M059J (cell line): Measurements from ENCODE around the gene FAM170B. TPM values are rescaled to one million over a fixed set of nuclear protein-coding genes. Genes with fewer than 3 reads are reported as not detected.
A peak's percentile ranks its signal among the peaks of the same experiment; 100 is the strongest.

Experiments used
- DNase-seq: peaks from one replicate; pipeline ENCODE4 v3.0.0-alpha.2; 2012; ENCODE audit warnings: low read depth
- total RNA-seq: library from RNA; depleted of rRNA; stranded (reverse); fragments of >200 nt; shearing (Covaris generic); gene quantifications from 2 replicates; pipeline ENCODE4 v1.2.3, GENCODE V29; 2014

The FAM170B gene
- total RNA-seq, 1 experiment from 2014 or later, result not detected

DNA sequence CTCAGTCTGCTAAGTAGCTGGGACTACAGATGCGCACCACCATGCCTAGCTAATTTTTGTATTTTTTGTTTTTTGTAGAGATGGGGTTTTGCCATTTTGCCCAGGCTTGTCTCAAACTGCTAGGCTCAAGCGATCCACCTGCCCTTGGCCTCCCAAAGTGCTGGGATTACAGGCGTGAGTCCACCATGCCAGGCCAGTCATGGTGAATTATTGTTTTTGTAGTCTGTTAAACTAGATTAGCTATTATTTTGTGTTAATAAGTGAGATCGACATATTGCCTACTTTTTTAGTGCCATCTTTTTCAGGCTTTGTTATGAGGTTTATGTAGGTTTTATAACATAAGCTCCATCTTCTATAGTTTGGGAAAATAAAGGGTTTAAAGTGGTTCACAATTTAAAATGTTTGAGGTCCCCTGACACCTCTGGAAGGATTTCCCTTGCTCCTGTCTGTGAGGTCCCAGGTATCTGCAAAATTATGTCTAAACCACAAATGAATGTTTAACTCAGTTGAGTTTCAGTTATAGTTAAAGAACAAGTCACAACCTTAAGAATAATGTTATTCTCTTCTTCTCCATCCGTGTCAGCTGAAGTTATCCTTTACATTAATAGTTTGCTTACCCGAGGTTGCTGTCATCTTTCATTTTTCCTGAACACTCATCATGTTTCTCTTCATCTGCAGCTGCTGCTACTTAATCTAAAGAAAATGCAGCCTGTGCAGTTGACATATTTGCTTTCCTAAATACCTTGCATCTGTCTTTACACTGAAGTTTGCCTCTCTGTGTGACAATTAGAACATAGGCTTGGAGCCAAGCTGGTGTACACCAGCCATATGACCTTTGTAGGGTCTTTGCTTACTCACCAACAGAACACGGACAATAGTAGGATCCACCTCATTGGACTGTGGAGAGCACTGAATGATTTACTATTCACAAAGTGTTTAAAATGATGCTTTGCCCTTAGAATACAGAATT is 9.6 kb downstream of the FAM170B start:
- no peak for DNase-seq

DNA sequence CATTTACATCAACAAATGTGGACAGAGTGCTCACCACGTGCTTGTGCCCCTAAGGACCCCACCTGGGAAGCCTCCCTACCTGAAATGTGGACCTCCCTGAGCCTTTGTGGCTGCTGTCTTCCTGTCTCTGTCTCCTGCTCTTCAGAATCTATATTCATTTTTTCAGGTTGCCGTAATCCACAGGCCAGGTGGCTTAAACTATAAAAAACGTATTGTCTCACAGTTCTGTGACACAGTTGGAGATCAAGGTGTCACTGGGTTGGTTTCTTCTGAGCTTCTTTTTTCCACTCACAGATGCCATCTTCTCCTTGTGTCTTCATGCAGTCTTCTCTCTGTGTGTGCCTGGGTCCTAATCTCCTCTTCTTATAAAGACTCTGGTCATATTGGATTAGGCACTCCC is 12.9 kb downstream of the FAM170B start:
- no peak for DNase-seq

DNA sequence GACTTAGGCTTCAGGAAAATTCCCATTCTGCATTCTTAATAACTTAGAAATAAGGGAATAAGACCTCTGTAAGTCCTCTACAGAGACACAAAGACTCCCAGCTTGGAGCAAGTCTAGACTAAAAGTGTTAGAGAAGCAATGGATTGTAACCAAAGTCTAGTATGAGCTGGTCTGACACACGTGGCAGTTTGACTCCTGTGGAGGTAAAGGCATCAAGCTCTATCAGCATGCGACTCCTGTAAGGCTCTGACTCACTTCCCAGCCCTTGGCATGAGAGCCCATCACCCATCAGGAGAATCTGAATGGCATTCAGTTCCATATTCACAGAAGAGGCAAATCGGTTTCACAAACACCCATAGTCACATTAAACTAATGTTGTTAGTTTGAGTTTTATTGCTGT is 14.1 kb downstream of the FAM170B start:
- DNase-seq, result peak; percentile 42

DNA sequence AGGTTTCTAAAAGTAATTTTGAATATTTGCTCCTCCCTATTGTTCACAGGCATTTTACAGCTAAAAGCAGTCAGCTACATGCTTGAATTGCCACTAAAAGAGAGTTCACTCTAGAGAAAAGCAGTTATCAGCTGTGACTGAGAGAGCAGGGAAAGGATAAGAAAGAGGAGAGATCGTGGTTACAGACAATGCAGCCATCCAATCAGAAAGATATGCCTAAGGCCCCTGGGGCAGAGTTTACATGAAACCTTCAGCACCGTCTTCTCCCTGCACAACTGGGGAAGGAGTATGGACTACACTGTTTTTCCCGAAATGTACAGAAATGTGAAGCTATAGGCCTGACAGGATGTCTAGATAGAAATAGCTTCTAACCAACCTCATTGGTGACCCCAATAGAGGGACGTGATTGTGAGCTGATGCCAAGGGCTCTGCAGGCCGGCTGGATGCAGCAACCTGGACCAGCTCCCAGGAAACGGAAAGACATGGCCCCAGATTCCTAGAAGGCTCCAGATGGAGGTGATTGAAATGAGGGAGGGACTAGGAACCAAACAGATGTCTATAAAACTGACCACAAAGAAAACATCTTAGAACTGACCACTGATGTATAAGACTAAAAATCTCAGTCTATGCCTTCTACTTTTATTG is 15.3 kb downstream of the FAM170B start:
- DNase-seq, result no peak

DNA sequence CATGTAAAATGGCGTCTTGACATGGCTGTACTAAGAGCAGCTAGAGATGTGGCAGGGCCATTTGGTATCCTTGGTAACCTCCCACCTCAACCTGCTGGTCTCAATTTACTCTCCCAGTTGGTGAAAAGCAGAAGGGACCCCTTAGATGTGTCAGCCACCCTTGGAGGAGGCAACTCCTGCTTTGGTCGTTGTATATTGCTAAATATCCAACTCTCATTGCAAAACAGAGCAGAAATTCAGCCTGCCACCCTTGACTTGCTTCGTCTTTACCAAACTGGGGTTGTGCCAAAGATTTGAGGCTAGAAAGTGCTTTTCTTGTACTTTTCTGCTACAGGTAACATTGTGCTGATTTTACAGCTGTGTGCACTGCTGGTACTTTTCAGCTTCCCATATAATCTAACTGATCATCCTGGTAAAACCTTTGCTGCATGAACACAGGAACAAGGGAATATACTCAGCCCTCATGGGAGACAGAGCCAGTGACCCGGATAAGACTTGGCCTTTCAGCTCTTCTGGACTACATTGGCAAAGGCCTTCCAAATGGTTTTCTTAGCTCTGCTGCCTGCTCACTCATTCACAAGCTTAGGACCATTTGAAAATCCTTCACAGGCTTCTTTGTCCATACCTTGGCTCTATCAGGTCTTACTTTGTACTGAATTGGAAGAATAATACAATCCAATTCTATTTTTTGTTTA is 16.3 kb downstream of the FAM170B start:
- no peak for DNase-seq

DNA sequence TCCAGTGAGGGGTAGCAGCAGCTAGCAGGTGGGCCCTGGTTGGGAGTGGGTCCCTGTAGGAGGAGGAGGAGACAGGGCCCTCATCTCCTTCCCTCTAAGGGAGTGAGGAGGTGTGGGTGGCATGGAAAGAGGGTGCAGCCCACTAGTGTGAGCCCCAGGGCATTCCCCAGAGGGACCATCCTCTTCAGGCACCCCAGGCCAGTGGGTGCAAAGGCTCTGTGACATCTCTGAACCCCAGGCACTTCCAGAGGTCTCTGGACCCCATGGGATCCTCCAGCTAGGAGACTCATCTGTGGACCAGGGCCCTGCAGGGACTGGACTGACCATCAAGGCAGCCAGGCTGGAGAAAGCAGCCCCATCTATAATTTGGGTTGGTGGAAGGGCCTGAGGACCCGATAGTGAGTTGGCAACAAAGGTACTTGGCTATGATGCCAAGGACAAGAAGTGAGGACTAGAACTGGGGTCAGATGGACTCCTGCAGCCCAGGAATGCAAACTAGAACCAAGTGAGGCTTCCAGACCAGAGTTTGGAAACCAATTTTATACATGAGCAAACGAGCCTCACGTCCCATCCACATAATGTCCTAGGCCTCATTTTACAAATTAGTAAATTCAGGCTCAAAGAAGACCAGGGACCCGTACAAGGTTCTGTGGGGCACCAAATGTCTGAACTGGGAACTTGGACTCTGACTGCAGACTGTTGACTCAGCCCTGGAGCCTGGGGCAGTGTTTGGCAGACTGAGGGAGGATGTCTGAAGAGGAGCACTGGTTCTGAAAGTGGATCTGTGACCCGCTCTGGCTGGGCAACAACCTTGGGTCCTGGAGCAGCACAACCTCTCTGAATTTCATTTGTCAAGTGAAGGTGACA is 17.1 kb downstream of the FAM170B start:
- no peak for DNase-seq

DNA sequence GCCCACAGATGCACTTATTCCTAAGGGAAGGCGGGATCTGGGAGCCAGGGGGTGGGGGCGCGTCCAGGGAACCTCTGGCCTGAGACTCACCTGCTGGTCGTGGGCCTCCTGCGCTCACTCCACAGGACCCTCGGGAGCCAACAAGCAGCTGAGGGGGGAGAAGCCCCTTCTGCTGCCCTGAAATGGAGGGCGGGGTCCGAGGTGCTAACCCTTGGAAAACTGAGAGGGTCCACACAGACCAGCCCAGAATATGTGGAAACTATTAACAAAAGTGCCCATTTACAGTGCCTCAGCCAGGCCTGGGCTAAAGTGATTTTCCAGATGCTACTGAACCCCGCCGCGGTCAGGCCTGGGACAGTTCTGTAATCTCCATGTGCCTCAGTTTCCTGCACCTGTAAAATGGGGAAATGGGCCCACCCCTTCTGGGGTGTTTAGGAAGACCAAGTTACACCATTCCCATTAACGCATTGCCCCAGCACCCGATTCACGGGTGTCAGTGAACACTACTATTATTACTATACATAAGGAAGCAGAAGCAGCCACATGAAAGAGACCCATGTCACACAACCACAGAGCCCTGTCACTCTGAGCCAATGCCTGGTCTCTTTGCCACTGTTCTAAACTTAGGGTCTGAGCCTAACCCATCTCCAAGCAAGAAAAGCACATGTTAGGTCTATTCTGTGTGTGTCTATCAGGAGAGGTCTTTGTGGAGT is 17.9 kb downstream of the FAM170B start:
- no peak for DNase-seq

DNA sequence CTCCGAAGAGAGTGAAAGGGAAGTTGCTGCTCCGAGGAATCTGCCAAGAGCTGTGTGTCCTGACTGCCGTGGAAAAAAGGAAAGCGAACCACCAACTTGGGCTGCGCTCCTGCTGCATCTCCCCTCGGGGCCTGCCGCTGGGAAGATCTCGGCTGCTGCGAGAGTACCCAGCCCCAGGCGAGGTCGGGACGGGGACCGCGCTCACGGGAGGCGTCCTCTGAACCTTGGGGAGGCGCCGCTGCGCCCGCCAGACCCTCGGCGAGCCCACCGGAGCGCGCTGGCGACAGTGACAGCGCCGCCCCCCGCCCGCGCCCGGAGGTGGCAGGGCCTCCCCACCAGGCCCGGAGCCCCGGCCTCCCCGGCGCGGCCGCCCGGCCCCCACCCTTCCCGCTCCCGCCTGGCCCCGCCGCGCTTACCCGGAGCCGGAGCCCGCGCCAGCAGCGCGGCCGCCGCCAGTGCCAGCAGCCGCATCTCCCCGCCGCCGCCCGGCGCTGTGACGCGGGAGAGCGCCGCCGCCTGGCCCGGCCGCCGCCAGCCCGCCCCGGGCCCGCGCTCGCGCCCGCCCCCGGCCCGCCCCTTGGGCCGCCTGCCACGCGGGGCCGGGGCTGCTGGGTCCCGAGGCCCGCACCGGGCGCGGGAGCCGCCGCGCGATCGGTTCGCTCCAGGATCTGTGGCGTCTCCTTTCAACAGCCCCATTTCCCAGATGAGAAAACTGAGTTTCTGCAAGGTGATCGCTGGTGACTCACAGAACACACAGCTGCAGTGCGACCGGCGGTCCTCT is 18.6 kb downstream of the FAM170B start, which contains the start of gene VSTM4:
Gene VSTM4 (minus strand): TSS at position 508 of the 781 bp plus-strand sequence. CDS start 37 bp downstream, at position 471.
- DNase-seq, result no peak

DNA sequence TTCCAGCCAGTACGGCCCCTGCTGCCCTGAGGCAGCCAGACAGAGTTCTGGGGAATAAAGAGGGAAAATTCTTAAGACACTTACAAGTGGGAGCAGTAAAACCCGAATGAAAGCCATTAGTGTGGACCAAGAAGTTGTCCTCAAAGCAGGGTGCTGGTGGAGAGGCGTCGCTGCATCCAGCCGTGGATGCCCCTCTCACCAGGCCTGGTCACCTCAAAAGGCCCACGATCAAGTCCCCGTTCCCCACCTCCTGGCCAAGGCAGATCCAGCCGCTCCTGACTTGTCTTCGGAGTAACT is 19.2 kb downstream of the FAM170B start:
- DNase-seq, result no peak

DNA sequence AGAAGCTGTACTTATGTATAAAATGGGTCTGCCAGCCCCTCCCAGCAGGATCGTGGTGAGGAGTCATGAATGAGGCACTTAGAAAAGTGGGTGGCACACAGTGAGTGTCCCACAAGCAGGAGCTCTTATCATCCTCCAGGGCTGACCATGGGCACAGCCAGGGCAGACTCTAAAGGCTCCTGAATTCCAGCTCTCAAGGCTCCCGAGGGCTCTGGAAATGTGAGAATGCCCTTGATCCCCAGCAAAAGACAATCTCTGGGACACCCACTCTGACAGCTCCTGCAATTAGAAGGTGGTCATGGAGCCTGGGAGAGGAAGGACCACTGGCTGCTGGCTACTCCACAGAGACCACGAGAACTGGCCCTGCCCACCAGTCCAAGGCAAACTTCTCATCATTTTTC is 20.1 kb downstream of the FAM170B start:
- DNase-seq, result peak; percentile 5

DNA sequence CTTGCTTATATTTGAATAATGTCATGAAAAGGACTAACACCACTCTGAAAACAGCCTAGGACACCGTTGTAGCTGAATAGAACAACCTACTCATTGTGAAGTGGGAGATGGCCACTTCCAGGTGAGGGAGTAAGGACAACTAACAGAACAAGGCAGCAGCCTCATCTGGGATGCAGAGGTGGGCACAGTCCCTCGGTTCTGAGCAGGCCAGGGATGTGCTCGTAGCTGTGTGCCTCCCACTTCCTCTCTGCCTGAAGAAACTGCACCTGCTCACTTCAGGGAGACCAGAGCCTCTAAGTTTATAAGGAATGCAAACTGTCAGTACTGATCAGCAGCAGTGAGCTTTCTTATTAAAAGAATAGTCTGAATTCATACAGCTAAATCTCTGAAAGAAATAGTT is 21.0 kb downstream of the FAM170B start:
- DNase-seq, result no peak

DNA sequence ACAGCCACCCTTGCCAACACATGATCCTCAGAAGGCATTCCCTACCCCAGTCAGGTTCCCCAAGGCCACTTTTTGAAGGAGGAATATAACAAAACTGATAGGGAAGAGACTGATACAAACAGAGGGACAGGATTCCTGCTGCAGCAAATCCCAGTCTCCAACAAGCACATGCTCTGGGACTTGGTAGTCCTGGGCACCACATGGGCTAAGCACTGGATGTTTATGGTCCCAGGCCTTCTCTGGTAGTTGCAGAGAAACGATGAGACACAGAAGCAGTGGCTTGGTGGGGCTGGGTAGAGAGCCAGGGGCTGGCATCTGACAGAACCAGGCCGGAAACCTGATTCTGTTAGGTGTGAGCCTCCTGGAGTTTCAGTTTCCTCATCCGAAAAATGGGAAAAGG is 21.7 kb downstream of the FAM170B start:
- DNase-seq, result no peak

DNA sequence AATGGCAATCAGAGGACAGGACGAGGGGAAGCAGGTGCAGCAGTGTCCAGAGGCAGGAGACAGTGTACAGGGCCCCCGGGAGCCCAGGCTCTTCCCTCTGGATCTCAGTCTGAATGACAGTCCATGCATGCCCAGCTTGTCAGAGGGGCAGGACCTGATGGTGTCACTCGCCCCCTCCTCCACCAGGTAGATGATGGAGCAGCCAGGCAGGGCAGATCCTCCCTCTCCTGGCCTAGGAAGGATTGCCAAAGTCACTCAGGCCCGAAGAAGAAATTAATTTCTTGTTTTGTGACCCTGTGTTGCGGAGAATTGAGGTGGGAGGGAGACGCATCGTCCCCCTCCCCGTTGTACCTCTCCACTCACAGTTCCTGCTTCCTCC is 22.5 kb downstream of the FAM170B start:
- no peak for DNase-seq

DNA sequence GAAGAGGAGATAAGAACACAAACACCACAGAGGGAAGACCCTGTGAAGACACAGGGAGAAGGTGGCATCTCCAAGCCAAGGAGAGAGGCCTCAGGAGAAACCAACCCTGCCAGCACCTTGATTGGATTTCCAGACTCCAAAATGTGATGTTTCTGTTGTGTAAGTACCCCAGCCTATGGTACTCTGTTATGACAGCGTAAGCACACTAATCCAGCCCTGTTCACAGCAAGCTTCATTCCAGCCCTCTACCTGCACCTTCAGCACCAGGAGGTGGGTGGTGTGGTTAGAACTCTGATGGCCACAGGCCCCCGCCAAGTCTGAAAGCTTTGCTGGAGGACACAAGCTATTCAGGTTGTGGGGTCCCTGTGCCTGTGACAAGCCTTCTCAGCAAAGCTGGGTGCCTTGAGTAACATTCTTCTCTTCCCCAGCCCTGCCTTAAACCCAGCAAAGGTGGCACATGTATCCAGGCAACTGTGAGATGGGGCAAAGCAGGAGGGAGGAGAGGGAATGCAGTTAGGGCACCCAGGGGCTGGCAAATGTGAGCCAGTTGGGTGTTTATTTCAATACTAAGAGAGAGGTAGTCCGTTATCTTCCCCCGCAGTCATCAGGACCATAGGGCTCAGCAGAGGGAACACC is 23.0 kb downstream of the FAM170B start:
- no peak for DNase-seq

DNA sequence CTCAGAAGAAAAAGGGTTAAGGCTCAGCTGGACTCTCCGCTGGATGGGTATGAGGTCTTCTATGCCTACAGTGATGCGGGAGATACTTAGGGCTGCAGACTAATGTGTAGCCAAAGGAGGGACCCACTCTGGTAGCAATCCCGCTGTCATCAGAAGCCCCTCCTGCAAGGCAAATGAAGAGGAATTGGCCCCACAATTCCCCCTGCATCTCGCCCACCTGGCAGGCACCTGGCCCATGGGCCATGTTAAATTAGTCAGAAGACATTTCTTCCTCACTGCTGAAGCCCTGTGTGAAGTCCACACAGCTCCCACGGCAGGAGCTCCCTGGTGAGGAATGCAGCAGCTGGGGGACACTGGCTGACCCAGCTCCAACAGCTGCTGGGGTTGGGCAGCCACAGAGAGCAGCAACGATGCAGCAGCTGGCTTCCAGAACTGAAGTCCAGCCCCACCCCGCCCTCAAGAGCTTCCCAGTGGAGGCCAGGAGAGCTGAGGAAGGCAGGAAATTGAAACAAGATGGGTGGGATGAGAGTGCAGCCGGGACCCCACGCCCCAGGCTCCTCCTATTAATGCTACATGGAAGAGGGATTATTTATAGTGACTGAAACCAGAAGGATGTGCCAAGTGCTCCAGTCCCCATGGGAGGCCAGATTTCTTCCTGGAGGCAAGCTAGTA is 24.0 kb downstream of the FAM170B start:
- no peak for DNase-seq

DNA sequence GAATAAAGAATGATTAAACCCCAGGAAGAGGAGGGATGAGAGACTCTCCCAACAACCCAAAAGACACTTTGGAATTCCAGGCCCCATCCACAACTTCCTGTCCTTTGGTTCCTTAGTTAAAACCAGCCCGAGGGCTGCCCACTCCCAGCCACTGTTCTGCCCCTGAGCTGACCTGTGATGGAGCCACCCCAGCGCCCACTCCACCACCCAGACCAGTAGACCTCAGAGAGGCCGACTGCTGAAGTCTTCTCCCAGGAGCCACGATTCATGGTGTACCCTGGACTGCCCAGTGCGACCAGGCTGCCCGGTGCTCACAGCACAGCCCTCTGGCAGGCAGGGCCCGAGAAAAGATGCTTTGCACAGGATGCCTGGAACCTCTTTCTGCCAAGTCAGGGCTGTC is 25.2 kb downstream of the FAM170B start:
- no peak for DNase-seq

DNA sequence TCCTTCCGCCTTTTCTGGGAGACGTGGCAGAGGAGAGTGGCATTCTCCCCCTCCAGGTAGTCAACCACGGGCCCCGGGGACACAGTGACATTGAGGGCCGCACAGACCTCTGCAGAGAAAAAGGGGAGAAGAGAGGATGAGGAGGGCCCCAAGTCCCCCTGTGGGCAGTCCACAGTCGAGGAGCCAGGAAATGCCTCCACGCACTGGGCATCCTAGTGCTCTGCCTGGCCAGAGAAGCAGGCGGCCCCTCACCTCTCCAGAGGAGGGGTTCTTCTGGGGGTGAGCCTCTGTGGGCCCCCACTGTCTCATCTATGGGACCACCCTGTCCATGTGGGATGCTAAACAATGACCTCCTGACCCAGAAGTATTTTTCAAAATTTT is 25.9 kb downstream of the FAM170B start:
- DNase-seq, result no peak

DNA sequence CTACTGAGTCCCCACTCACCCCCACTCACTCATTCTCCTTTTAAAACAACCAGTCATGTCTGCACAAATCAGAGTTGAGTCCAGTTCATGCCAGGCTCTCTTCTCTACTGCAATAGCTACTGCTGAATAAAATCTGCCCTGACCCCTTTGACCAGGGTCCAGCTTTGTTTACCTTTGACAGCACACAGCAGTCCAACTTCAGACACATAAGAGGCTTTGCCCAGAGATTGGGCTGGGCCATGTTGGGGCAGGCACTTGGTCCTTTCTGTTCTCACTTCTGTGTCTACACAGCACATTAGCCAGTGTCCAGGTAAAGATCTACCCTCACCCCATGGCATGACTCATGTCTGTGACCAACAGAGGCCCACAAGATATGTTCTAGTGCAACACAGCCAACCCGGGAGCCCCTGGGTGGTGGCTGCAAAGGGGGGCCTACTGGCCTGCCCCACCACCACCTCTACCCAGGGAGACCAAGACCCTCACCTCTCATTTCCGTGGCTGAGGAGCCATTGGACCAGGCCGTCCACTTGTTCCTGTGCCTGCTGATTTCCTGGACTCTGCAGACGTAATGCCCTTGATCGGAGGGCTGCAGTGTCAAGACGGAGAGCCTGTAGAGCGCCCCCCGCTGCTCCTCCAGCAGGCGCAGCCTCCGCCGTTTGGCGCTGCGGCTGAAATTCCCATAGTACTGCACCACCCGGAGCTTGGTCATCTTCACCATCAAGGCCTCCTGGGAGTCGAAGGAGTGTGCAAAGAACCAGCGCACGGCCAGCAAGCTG is 26.5 kb downstream of the FAM170B start:
- DNase-seq, result no peak
